Colonic mucosa (tissue), 4 donors: Measurements from ENCODE around the gene FAM124A. TPM values are rescaled to one million over a fixed set of nuclear protein-coding genes. Genes with fewer than 3 reads are reported as not detected.

Source experiments
- DNase-seq: peaks from one replicate; pipeline ENCODE4 v3.0.0-alpha.2; 2020
- H3K27ac ChIP-seq: fragments of 200-600 bp; one replicate; pipeline ENCODE4 v1.8.0; 2021
- H3K27me3 ChIP-seq: fragments of 200-600 bp; one replicate; pipeline ENCODE4 v1.8.0; 2021
- H3K36me3 ChIP-seq: fragments of 200-600 bp; one replicate; pipeline ENCODE4 v1.8.0; 2021
- H3K4me1 ChIP-seq: fragments of 200-600 bp; one replicate; pipeline ENCODE4 v1.8.0; 2021; ENCODE audit warnings: mild to moderate bottlenecking
- H3K4me3 ChIP-seq: fragments of 200-600 bp; one replicate; pipeline ENCODE4 v1.8.0; 2021
- H3K9ac ChIP-seq, 2 donors: one replicate each; pipeline ENCODE4 v1.7.0; 2013; ENCODE audit warnings: control low read depth in 2 of 2, low read depth in 2 of 2, low read length in 2 of 2
- H3K9me3 ChIP-seq: fragments of 200-600 bp; one replicate; pipeline ENCODE4 v1.8.0; 2021
- CTCF ChIP-seq: fragments of 200-600 bp; IDR thresholded peaks from one replicate; pipeline ENCODE4 v1.8.0; 2022; ENCODE audit warnings: antibody characterized with exemption, mild to moderate bottlenecking
- intact Hi-C: fragments of 100-400 bp; cut with DNase I; formaldehyde crosslinking; loops from one replicate; pipeline ENCODE4 v1.14.1; 2022
- total RNA-seq, 2 donors: library from RNA; stranded (reverse); fragmentation: NEBNext Ultra II Directional in 1 of 2; extraction: Animal tissue kit (Norgen Biotek cat#: 25700) in 1 of 2; gene quantifications; one replicate each; pipeline ENCODE4 v1.2.1, GENCODE V29; 2021
- donor health status: healthy.
- donor health status: DM: no; HTN: no; CAD: no.
- donor health status: DM: no; HTN: no; CAD: no.

Gene FAM124A
- total RNA-seq, 2 donors from 2014 or later, result 0.57 to 2.0 TPM

GRCh38 chr13:51305271-51305967 lies 83.2 kb downstream of the FAM124A start:
- intact Hi-C loops, result no loop called here
- H3K4me3 ChIP-seq, result no peak overlapping the region
- no peak overlapping the region for H3K27ac ChIP-seq
- no peaks in the 10 kb centered on the region for H3K4me1 ChIP-seq
- TF ChIP-seq CTCF, result no peak
- DNase-seq, result no peak
- H3K36me3 ChIP-seq, result no peaks in the 10 kb centered on the region
- no peak overlapping the region for H3K9ac ChIP-seq
- no peaks in the 10 kb centered on the region for H3K9me3 ChIP-seq
- no peaks in the 10 kb centered on the region for H3K27me3 ChIP-seq

- no peaks in the 10 kb centered on the region for H3K9me3 ChIP-seq
- intact Hi-C loops, result no loop called here
- no peak overlapping the region for H3K27ac ChIP-seq
- no peaks in the 10 kb centered on the region for H3K36me3 ChIP-seq
- DNase-seq, result no peak
- H3K4me1 ChIP-seq, result no peaks in the 10 kb centered on the region
- no peak overlapping the region for H3K9ac ChIP-seq
- H3K4me3 ChIP-seq, result no peak overlapping the region
- H3K27me3 ChIP-seq, result no peaks in the 10 kb centered on the region
- no peak for TF ChIP-seq CTCF
Observed at GRCh38 chr13:51308781-51309180, 86.6 kb downstream of the FAM124A start.

GRCh38 chr13:51311231-51311630 lies 89.0 kb downstream of the FAM124A start:
- no peak overlapping the region for H3K27ac ChIP-seq
- TF ChIP-seq CTCF, result no peak
- intact Hi-C loops, result no loop called here
- no peaks in the 10 kb centered on the region for H3K36me3 ChIP-seq
- H3K9me3 ChIP-seq, result no peaks in the 10 kb centered on the region
- H3K4me1 ChIP-seq, result no peaks in the 10 kb centered on the region
- no peak for DNase-seq
- H3K4me3 ChIP-seq, result no peak overlapping the region
- H3K9ac ChIP-seq, result no peak overlapping the region
- H3K27me3 ChIP-seq, result no peaks in the 10 kb centered on the region

- no peak overlapping the region for H3K9ac ChIP-seq
- H3K4me3 ChIP-seq, result no peak overlapping the region
- no peak for DNase-seq
- TF ChIP-seq CTCF, result no peak
- H3K27ac ChIP-seq, result no peak overlapping the region
- H3K4me1 ChIP-seq, result no peaks in the 10 kb centered on the region
- intact Hi-C loops, result no loop called here
- H3K36me3 ChIP-seq, result no peaks in the 10 kb centered on the region
- H3K27me3 ChIP-seq, result no peaks in the 10 kb centered on the region
- no peaks in the 10 kb centered on the region for H3K9me3 ChIP-seq
Observed at GRCh38 chr13:51311957-51312520, 89.8 kb downstream of the FAM124A start.

- Histone ChIP-seq H3K4me3 (no peak overlapping the region), H3K27ac (no peak overlapping the region), H3K36me3 (no peaks in the 10 kb centered on the region), H3K9ac (no peak overlapping the region), H3K27me3 (no peaks in the 10 kb centered on the region), H3K4me1 (no peaks in the 10 kb centered on the region), H3K9me3 (no peaks in the 10 kb centered on the region)
- DNase-seq, result no peak
- intact Hi-C loops, result no loop called here
- TF ChIP-seq CTCF, result no peak
Observed at GRCh38 chr13:51313619-51314018, 91.4 kb downstream of the FAM124A start.
